ENCODE measurements around the gene RIMKLA. TPM values are rescaled to one million over a fixed set of nuclear protein-coding genes. Genes with fewer than 3 reads are reported as not detected.

The RIMKLA gene
- total RNA-seq, 1 experiment from 2014 or later = 8.3 TPM

GRCh38 chr1:42429603-42430002, 49.0 kb downstream of the RIMKLA start:
- TF ChIP-seq ZNF425 (CRISPR knock-in tag; conservative IDR thresholded peaks at IDR 0.05) (no peak), ZBTB21 (CRISPR knock-in tag; IDR thresholded peaks at IDR 0.05; ENCODE audit: borderline replicate concordance) (no peak), ZNF396 (CRISPR knock-in tag; IDR thresholded peaks at IDR 0.05; ENCODE audit: borderline replicate concordance) (no peak), EMX1 (CRISPR knock-in tag; IDR thresholded peaks at IDR 0.05) (no peak), SMAD3 (CRISPR knock-in tag; IDR thresholded peaks at IDR 0.05; ENCODE audit: borderline replicate concordance) (no peak), OVOL2 (CRISPR knock-in tag; IDR thresholded peaks at IDR 0.05; ENCODE audit: borderline replicate concordance) (no peak)
- ATAC-seq (no peak), DNase-seq (ENCODE audit: low spot score) (no peak)
- Mint-ChIP-seq H3K4me3 (no peak overlapping the region), H3K9me3 (0 out of 2 replicates have a peak, but pooled peaks cover 4% of the 10 kb centered on the region), H3K27ac (no peak overlapping the region), H3K27me3 (ENCODE audit: low read depth) (no peaks in the 10 kb centered on the region), H3K36me3 (no peaks in the 10 kb centered on the region), H3K4me1 (peaks cover 21% of the 10 kb centered on the region)
- CTCF ChIA-PET = interaction anchor here (0.9 kb wide), 1 partner anchor 256 kb away, joined by 3 read pairs; no protein-coding TSS in a partner anchor
- POLR2A ChIA-PET = no interaction called here

DNA sequence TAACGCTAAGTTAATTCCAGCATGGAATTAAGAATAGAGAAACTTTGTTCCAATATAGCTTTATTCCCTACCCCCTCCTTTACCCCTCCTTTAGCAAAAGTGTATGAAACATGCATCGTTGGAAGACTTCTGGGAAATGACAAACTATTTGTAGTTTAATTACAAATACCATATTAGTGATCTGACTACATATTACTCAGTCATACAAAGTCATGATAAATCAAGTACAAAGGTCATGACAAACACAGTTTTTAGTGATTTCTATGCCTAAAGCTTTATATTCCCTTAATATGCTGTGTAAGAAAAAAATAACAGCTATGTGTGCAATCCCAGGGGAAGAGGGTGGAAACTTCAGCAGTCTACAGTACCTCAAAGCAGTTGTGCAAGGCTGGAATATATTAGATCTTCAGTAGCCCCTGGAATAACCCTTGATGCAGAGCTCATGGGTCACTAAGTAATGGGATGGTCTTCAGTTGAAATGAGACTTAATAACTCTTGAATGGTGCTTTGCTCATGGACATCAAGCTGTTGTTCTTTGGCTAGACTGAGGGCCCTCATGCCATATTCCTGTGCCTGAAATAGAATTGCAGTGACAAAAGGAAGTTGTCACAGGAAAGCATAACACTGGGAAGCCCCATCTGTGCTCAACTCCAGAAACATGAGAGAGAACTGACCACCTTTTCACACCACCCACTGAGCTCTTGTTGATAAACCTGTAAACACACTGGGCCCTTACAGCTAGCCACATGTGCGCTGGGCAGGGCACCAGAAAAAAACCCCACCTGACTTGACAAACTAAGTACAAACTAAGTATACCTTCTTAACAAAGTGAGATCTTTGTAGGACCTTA, 49.9 kb downstream of the RIMKLA start:
- ATAC-seq = no peak
- Mint-ChIP-seq H3K4me3 (no peak overlapping the region), H3K27ac (no peak overlapping the region), H3K4me1 (peaks cover 21% of the 10 kb centered on the region), H3K9me3 (peaks cover 6% of the 10 kb centered on the region; the same call in 1 of the 2 replicates), H3K27me3 (ENCODE audit: low read depth) (no peaks in the 10 kb centered on the region), H3K36me3 (no peaks in the 10 kb centered on the region)
- no peak for DNase-seq (ENCODE audit: low spot score)
- POLR2A ChIA-PET = interaction anchor here (0.6 kb wide), 1 partner anchor 40 kb away, joined by 5 read pairs; no protein-coding TSS in a partner anchor
- CTCF ChIA-PET = interaction anchor here (0.9 kb wide), 1 partner anchor 257 kb away, joined by 3 read pairs; no protein-coding TSS in a partner anchor
- no peak for TF ChIP-seq HMGXB4 (CRISPR knock-in tag; IDR thresholded peaks at IDR 0.05)
- TF ChIP-seq ATF1 (CRISPR knock-in tag; IDR thresholded peaks at IDR 0.05) = no peak
- no peak for TF ChIP-seq TEAD1 (CRISPR knock-in tag; IDR thresholded peaks at IDR 0.05)
- TF ChIP-seq, protein P1, sequence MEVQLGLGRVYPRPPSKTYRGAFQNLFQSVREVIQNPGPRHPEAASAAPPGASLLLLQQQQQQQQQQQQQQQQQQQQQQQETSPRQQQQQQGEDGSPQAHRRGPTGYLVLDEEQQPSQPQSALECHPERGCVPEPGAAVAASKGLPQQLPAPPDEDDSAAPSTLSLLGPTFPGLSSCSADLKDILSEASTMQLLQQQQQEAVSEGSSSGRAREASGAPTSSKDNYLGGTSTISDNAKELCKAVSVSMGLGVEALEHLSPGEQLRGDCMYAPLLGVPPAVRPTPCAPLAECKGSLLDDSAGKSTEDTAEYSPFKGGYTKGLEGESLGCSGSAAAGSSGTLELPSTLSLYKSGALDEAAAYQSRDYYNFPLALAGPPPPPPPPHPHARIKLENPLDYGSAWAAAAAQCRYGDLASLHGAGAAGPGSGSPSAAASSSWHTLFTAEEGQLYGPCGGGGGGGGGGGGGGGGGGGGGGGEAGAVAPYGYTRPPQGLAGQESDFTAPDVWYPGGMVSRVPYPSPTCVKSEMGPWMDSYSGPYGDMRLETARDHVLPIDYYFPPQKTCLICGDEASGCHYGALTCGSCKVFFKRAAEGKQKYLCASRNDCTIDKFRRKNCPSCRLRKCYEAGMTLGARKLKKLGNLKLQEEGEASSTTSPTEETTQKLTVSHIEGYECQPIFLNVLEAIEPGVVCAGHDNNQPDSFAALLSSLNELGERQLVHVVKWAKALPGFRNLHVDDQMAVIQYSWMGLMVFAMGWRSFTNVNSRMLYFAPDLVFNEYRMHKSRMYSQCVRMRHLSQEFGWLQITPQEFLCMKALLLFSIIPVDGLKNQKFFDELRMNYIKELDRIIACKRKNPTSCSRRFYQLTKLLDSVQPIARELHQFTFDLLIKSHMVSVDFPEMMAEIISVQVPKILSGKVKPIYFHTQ (CRISPR knock-in tag; IDR thresholded peaks at IDR 0.05) = no peak
- no peak for TF ChIP-seq ZNF425 (CRISPR knock-in tag; conservative IDR thresholded peaks at IDR 0.05)
- TF ChIP-seq GABPB1 (CRISPR knock-in tag; IDR thresholded peaks at IDR 0.05) = no peak
- no peak for TF ChIP-seq ESRRA (CRISPR knock-in tag; IDR thresholded peaks at IDR 0.05; ENCODE audit: borderline replicate concordance)
- TF ChIP-seq, protein P2, sequence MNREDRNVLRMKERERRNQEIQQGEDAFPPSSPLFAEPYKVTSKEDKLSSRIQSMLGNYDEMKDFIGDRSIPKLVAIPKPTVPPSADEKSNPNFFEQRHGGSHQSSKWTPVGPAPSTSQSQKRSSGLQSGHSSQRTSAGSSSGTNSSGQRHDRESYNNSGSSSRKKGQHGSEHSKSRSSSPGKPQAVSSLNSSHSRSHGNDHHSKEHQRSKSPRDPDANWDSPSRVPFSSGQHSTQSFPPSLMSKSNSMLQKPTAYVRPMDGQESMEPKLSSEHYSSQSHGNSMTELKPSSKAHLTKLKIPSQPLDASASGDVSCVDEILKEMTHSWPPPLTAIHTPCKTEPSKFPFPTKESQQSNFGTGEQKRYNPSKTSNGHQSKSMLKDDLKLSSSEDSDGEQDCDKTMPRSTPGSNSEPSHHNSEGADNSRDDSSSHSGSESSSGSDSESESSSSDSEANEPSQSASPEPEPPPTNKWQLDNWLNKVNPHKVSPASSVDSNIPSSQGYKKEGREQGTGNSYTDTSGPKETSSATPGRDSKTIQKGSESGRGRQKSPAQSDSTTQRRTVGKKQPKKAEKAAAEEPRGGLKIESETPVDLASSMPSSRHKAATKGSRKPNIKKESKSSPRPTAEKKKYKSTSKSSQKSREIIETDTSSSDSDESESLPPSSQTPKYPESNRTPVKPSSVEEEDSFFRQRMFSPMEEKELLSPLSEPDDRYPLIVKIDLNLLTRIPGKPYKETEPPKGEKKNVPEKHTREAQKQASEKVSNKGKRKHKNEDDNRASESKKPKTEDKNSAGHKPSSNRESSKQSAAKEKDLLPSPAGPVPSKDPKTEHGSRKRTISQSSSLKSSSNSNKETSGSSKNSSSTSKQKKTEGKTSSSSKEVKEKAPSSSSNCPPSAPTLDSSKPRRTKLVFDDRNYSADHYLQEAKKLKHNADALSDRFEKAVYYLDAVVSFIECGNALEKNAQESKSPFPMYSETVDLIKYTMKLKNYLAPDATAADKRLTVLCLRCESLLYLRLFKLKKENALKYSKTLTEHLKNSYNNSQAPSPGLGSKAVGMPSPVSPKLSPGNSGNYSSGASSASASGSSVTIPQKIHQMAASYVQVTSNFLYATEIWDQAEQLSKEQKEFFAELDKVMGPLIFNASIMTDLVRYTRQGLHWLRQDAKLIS (CRISPR knock-in tag; IDR thresholded peaks at IDR 0.05; ENCODE audit: borderline replicate concordance) = no peak

Data from WTC11 (cell line).